Breast epithelium (tissue), 3 donors: ENCODE measurements around the gene CPNE5.

ENCODE experiments used
- POLR2A ChIP-seq: fragments of 450-650 bp; IDR thresholded peaks from one replicate; pipeline ENCODE4 v1.6.1; 2016; ENCODE audit warnings: antibody characterized with exemption, mild to moderate bottlenecking, moderate library complexity
- TF ChIP-seq, protein P1 (sequence below), 3 donors: fragments of 450-650 bp; IDR thresholded peaks; one replicate each; pipeline ENCODE4 v1.5.1; 2016 to 2017; ENCODE audit warnings: antibody characterized with exemption in 3 of 3, mild to moderate bottlenecking in 3 of 3, moderate library complexity in 3 of 3

DNA sequence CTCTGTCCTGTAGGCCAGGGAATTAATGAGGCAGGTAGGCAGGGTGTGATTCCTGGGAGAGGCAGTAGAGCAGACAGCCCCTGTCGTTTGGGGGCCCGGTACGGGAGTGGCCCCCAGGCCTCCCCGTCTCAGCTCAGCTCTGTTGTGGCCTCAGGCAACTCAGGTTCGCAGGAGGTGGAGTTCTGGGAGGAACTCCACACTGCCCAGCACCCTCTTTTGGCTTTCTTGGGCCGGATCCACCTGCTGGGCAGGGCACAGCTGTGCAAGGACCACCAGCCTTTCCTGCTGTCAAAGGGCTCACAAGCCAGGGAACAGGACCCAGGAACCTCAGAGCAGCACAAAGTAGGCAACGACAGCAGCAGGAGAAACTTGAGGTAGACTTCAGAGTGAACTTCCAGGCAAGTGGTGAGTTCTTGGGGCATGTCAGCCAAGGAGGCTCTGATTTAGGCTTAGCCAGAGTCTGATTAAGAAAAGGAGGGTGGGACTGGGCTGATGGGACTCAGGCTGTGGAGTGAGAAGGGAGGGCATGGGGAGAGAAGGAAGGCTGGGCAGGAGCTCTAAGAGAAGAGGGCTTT, 104.7 kb downstream of the CPNE5 start:
- TF ChIP-seq POLR2A: no peak
- TF ChIP-seq, protein P1, sequence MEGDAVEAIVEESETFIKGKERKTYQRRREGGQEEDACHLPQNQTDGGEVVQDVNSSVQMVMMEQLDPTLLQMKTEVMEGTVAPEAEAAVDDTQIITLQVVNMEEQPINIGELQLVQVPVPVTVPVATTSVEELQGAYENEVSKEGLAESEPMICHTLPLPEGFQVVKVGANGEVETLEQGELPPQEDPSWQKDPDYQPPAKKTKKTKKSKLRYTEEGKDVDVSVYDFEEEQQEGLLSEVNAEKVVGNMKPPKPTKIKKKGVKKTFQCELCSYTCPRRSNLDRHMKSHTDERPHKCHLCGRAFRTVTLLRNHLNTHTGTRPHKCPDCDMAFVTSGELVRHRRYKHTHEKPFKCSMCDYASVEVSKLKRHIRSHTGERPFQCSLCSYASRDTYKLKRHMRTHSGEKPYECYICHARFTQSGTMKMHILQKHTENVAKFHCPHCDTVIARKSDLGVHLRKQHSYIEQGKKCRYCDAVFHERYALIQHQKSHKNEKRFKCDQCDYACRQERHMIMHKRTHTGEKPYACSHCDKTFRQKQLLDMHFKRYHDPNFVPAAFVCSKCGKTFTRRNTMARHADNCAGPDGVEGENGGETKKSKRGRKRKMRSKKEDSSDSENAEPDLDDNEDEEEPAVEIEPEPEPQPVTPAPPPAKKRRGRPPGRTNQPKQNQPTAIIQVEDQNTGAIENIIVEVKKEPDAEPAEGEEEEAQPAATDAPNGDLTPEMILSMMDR (IDR thresholded peaks at IDR 0.05): no peak
